IMR-90 (cell line): ENCODE data around the gene KNCN.

Source experiments
- CEBPB ChIP-seq: IDR thresholded peaks from 2 replicates; pipeline ENCODE4 v1.6.1; 2012; ENCODE audit warnings: low read depth, low read length, improper control_type of control experiment
- CHD1 ChIP-seq: IDR thresholded peaks from 2 replicates; pipeline ENCODE4 v1.6.1; 2012; ENCODE audit warnings: low read depth, low read length, improper control_type of control experiment
- CTCF ChIP-seq: conservative IDR thresholded peaks from 2 replicates; pipeline ENCODE4 v1.5.1; 2012; ENCODE audit warnings: mild to moderate bottlenecking, low read depth, low read length, improper control_type of control experiment
- MAZ ChIP-seq: IDR thresholded peaks from 2 replicates; pipeline ENCODE4 v1.6.1; 2012; ENCODE audit warnings: low read depth, mild to moderate bottlenecking, low read length, improper control_type of control experiment, moderate library complexity, borderline replicate concordance
- MXI1 ChIP-seq: IDR thresholded peaks from 2 replicates; pipeline ENCODE4 v1.6.1; 2012; ENCODE audit warnings: low read depth, mild to moderate bottlenecking, low read length, moderate library complexity, borderline replicate concordance
- POLR2A ChIP-seq: IDR thresholded peaks from 2 replicates; pipeline ENCODE4 v1.6.1; 2012; ENCODE audit warnings: mild to moderate bottlenecking, low read depth, low read length
- RAD21 ChIP-seq: IDR thresholded peaks from 2 replicates; pipeline ENCODE4 v1.6.1; 2012; ENCODE audit warnings: low read length, improper control_type of control experiment
- SMC3 ChIP-seq: fragments of 150-350 bp; IDR thresholded peaks from 2 replicates; pipeline ENCODE4 v1.6.1; 2016; ENCODE audit warnings: low read depth, mild to moderate bottlenecking, antibody characterized with exemption, low read length, moderate library complexity

- no peak for TF ChIP-seq CTCF
- no peak for TF ChIP-seq POLR2A
- TF ChIP-seq RAD21: no peak
- no peak for TF ChIP-seq CHD1
- no peak for TF ChIP-seq MXI1
- TF ChIP-seq SMC3: no peak
- no peak for TF ChIP-seq CEBPB
- TF ChIP-seq MAZ: no peak
Observed at GRCh38 chr1:46569884-46570725, 18.7 kb upstream of the KNCN start.
